Measurements from ENCODE around the gene ABCA6. TPM values are rescaled to one million over a fixed set of nuclear protein-coding genes. Genes with fewer than 3 reads are reported as not detected.

ABCA6 gene
- total RNA-seq, 1 donor from 2014 or later, result 32.0 TPM

DNA sequence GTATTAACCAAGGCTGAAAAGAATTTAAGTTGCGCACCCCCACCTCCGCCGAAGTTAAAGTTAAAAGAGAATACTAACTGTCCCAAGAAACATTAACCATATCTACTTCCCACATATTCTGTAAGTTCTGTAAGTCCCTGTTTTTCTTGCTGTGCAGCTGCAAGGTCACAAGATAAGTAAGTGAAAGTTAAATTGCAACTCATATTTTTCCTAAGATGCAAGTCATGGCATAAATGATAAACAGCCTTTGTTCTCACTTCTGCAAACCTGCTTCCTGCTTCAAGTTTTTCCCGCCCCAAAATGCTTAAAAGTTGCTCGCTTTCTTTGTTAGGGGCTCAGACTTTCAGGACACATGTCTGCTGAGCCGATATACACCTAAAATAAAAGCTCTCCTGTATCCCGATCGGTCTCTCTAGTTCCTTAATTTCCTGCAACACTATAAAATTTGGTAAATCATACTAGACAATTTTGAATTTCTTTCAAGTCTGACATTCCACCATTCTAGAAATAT, 48.4 kb downstream of the ABCA6 start:
- Histone ChIP-seq H3K4me1 (no peaks in the 10 kb centered on the region), H3K27ac (no peak overlapping the region), H3K27me3 (ENCODE audit: low read depth) (no peaks in the 10 kb centered on the region), H3K9me3 (no peaks in the 10 kb centered on the region), H3K36me3 (peaks cover 6% of the 10 kb centered on the region), H3K4me3 (no peak overlapping the region)
- DNase-seq, result no peak
- intact Hi-C loops (cut with DNase I), result no loop called here
- TF ChIP-seq, protein P1, sequence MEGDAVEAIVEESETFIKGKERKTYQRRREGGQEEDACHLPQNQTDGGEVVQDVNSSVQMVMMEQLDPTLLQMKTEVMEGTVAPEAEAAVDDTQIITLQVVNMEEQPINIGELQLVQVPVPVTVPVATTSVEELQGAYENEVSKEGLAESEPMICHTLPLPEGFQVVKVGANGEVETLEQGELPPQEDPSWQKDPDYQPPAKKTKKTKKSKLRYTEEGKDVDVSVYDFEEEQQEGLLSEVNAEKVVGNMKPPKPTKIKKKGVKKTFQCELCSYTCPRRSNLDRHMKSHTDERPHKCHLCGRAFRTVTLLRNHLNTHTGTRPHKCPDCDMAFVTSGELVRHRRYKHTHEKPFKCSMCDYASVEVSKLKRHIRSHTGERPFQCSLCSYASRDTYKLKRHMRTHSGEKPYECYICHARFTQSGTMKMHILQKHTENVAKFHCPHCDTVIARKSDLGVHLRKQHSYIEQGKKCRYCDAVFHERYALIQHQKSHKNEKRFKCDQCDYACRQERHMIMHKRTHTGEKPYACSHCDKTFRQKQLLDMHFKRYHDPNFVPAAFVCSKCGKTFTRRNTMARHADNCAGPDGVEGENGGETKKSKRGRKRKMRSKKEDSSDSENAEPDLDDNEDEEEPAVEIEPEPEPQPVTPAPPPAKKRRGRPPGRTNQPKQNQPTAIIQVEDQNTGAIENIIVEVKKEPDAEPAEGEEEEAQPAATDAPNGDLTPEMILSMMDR (IDR thresholded peaks at IDR 0.05), result no peak
- no peak for ATAC-seq

DNA sequence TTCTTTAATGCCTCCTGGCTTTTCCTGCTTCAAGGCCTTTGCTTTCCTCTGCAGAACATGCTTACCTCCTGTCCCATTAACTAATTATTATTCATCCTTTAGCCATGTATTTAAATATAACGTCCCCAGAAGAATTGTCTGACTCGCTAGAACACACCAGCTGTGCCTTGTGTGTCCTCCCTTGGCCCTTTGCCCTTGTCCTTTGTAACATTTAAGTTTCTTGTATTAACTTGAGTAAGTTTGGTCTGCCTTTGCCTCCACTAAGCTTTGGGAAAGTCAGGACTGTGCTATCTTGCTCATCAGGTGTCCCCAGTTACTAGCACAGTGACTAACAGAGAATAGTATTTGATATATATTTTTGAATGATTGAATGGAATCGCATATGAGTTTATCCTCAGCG, 51.3 kb downstream of the ABCA6 start:
- TF ChIP-seq, protein P1 (IDR thresholded peaks at IDR 0.05), result no peak
- ATAC-seq (no peak), DNase-seq (no peak)
- Histone ChIP-seq H3K4me1 (no peaks in the 10 kb centered on the region), H3K27me3 (ENCODE audit: low read depth) (no peaks in the 10 kb centered on the region), H3K27ac (no peak overlapping the region), H3K36me3 (peaks cover 6% of the 10 kb centered on the region), H3K9me3 (no peaks in the 10 kb centered on the region), H3K4me3 (no peak overlapping the region)
- intact Hi-C loops (cut with DNase I), result no loop called here

DNA sequence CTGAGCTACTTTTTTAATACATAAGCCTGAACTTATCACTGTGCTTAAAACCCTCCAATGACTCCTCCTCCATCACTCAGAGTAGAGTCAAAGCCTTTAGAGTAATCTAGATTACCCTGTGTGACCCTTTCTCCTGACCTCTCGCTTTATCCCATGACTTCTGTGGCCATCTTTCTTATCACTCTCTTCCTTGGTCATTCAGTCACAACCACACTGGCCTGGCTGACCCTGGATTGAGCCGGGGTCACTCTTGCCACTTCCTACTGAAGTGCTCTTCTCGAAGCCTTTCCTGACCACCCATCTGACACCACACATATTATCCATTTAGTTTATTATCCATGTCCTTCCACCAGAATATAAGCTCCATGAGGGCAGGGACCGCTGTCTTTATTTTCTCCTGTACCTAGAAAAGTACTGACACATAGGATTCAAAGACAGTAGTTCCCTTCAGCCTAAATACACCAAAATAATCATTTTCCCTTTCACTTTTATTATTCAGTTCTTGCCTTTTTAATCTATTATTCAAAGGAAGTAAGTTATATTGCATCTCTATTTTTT, 53.0 kb downstream of the ABCA6 start:
- Histone ChIP-seq H3K4me3 (no peak overlapping the region), H3K27me3 (ENCODE audit: low read depth) (no peaks in the 10 kb centered on the region)
- intact Hi-C loops (cut with DNase I), result no loop called here

DNA sequence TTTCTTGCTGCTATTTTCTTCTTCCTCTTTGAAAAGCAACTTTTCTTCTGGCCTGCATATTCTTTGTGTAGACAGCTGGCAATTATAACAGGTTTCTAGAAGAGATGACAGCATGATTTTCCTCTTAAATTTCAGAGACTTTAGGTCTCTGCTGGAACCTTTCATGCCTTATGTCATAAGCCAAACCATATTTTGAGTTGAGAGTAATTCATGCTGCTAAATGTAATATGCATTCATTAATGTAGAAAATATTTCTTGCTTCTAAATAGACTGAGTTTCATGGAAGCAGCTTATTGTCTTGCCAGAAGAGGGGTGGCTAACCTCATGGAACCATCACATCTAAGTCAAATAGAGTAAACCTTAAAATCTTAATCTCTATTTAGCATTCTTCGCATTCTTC, 55.1 kb downstream of the ABCA6 start:
- H3K9me3 ChIP-seq, result no peaks in the 10 kb centered on the region
- H3K27ac ChIP-seq, result no peak overlapping the region
- intact Hi-C loops (cut with DNase I), result no loop called here
- peaks cover 11% of the 10 kb centered on the region for H3K36me3 ChIP-seq
- H3K4me3 ChIP-seq, result no peak overlapping the region
- TF ChIP-seq, protein P1 (IDR thresholded peaks at IDR 0.05), result no peak
- no peak for ATAC-seq
- H3K27me3 ChIP-seq (ENCODE audit: low read depth), result no peaks in the 10 kb centered on the region
- no peaks in the 10 kb centered on the region for H3K4me1 ChIP-seq
- DNase-seq, result no peak

More for the DNA sequence above, 53.0 kb downstream of the ABCA6 start:
- Histone ChIP-seq H3K36me3 (no peaks in the 10 kb centered on the region), H3K27ac (no peak overlapping the region), H3K4me1 (no peaks in the 10 kb centered on the region), H3K9me3 (no peaks in the 10 kb centered on the region)
- ATAC-seq, result no peak
- TF ChIP-seq, protein P1 (IDR thresholded peaks at IDR 0.05), result no peak
- no peak for DNase-seq

DNA sequence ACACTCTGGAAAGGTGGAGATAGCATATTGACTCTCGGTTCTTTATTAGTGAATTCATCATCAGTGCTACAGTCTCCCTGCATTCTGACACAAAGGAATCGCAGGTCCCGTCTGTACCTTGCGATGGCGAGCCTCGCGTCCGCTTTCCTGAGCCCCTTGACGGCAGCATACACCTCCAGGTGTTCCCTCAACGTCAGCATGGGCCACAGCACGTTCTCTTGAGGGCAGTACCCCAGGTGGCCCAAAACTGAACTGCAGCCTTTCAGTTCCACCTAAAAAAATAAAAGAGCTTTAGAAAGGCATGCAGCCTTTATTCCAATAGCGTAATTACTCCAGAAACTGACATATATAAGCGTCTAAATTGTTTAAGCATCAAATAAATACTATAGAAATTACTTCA, 56.8 kb downstream of the ABCA6 start:
- Histone ChIP-seq H3K36me3 (peaks cover 20% of the 10 kb centered on the region), H3K27ac (no peak overlapping the region), H3K4me3 (no peak overlapping the region), H3K27me3 (ENCODE audit: low read depth) (no peaks in the 10 kb centered on the region), H3K4me1 (no peaks in the 10 kb centered on the region), H3K9me3 (no peaks in the 10 kb centered on the region)
- DNase-seq (no peak), ATAC-seq (no peak)
- TF ChIP-seq, protein P1 (IDR thresholded peaks at IDR 0.05), result peak; percentile 18
- intact Hi-C loops (cut with DNase I), result no loop called here
